AG09309 (cell line): ENCODE data around the gene MGST3.
"Not testable (repeated sequence)": the region's sequence is repeated elsewhere in the genome, so short reads cannot be mapped to it uniquely, and the experiment has no call there.

Experiments used
- DNase-seq: peaks from one replicate; pipeline ENCODE4 v3.0.0-alpha.2; 2010; ENCODE audit warnings: low read depth
- H3K4me3 ChIP-seq: 2 replicates; pipeline ENCODE4 v1.5.1; 2011; ENCODE audit warnings: mild to moderate bottlenecking, low read depth, low read length, moderate library complexity; ENCODE audit not compliant: control insufficient read depth
- CTCF ChIP-seq: IDR thresholded peaks from 2 replicates; pipeline ENCODE4 v1.5.1; 2011; ENCODE audit warnings: mild to moderate bottlenecking, low read depth, low read length, inconsistent platforms; ENCODE audit not compliant: insufficient read depth, control insufficient read depth; ENCODE audit errors: missing control alignments

Gene MGST3

GRCh38 chr1:165597883-165598675, 33.0 kb upstream of the MGST3 start:
- peak; percentile 89 for DNase-seq
- no peak for TF ChIP-seq CTCF
- peak overlapping the region; percentile 74 for H3K4me3 ChIP-seq

GRCh38 chr1:165598676-165599059, 32.4 kb upstream of the MGST3 start:
- no peak for DNase-seq
- H3K4me3 ChIP-seq: peak overlapping the region; percentile 74
- TF ChIP-seq CTCF: no peak

- H3K4me3 ChIP-seq: no peak overlapping the region
- DNase-seq: no peak
- no peak for TF ChIP-seq CTCF
Measured at GRCh38 chr1:165600793-165601192, 30.2 kb upstream of the MGST3 start.

- H3K4me3 ChIP-seq: no peak overlapping the region
- DNase-seq: no peak
- TF ChIP-seq CTCF: no peak
Measured at GRCh38 chr1:165603810-165604209, 27.2 kb upstream of the MGST3 start.

- no peak for TF ChIP-seq CTCF
- DNase-seq: no peak
- H3K4me3 ChIP-seq: no peak overlapping the region
Measured at GRCh38 chr1:165605246-165605645, 25.8 kb upstream of the MGST3 start.

- not testable (repeated sequence) for DNase-seq, H3K4me3 ChIP-seq
Measured at GRCh38 chr1:165606676-165607075, 24.4 kb upstream of the MGST3 start.

- no peak overlapping the region for H3K4me3 ChIP-seq
- TF ChIP-seq CTCF: no peak
- no peak for DNase-seq
Measured at GRCh38 chr1:165610866-165611265, 20.2 kb upstream of the MGST3 start.
